Calu3 (cell line): ENCODE measurements around the gene NCLN. TPM values are rescaled to one million over a fixed set of nuclear protein-coding genes. Genes with fewer than 3 reads are reported as not detected.
"Not testable (repeated sequence)": the region's sequence is repeated elsewhere in the genome, so short reads cannot be mapped to it uniquely, and the experiment has no call there.

Experiments used
- BruUV-seq: library from RNA; stranded (reverse); fragments of 400-500 nt; replicated peaks from 2 replicates; lab custom pipeline; 2021; lab: Mats Ljungman, UMichigan
- CTCF ChIA-PET: fragments of 300-600 bp; sonication (Branson Sonifier 250); formaldehyde crosslinking; loops from one replicate; lab custom pipeline; 2022; ENCODE audit warnings: antibody characterized with exemption; lab: Charles Lee
- DNase-seq: peaks from one replicate; pipeline ENCODE4 v3.0.0; 2022
- H3K27ac Mint-ChIP-seq: one replicate; pipeline ENCODE4 v1.8.0; 2022; ENCODE audit warnings: mixed read lengths; ENCODE audit not compliant: unreplicated experiment
- H3K27me3 Mint-ChIP-seq: one replicate; pipeline ENCODE4 v1.8.0; 2022; ENCODE audit warnings: mixed read lengths; ENCODE audit not compliant: unreplicated experiment
- H3K36me3 Mint-ChIP-seq: one replicate; pipeline ENCODE4 v1.8.0; 2022; ENCODE audit warnings: mild to moderate bottlenecking, moderate library complexity, mixed read lengths; ENCODE audit not compliant: insufficient read depth, unreplicated experiment
- H3K4me1 Mint-ChIP-seq: one replicate; pipeline ENCODE4 v1.8.0; 2022; ENCODE audit warnings: mild to moderate bottlenecking, low read depth, mixed read lengths; ENCODE audit not compliant: unreplicated experiment
- H3K4me3 Mint-ChIP-seq: one replicate; pipeline ENCODE4 v1.8.0; 2022; ENCODE audit warnings: mild to moderate bottlenecking, low read depth, moderate library complexity, mixed read lengths; ENCODE audit not compliant: unreplicated experiment
- H3K9me3 Mint-ChIP-seq: one replicate; pipeline ENCODE4 v1.8.0; 2022; ENCODE audit warnings: low read depth, mixed read lengths; ENCODE audit not compliant: unreplicated experiment
- CTCF ChIP-seq: fragments of 200-600 bp; IDR thresholded peaks from one replicate; pipeline ENCODE4 v1.8.0; 2022; ENCODE audit warnings: antibody characterized with exemption; ENCODE audit not compliant: unreplicated experiment
- intact Hi-C: fragments of 100-400 bp; cut with micrococcal nuclease; formaldehyde crosslinking; loops from one replicate; pipeline ENCODE4 v1.10.0; 2022; ENCODE audit not compliant: unreplicated experiment
- total RNA-seq: library from RNA; stranded (reverse); gene quantifications from 2 replicates; pipeline ENCODE4 v1.2.3, GENCODE V29; 2022

NCLN gene
- total RNA-seq, 1 experiment from 2014 or later, result 79.6 TPM

DNA sequence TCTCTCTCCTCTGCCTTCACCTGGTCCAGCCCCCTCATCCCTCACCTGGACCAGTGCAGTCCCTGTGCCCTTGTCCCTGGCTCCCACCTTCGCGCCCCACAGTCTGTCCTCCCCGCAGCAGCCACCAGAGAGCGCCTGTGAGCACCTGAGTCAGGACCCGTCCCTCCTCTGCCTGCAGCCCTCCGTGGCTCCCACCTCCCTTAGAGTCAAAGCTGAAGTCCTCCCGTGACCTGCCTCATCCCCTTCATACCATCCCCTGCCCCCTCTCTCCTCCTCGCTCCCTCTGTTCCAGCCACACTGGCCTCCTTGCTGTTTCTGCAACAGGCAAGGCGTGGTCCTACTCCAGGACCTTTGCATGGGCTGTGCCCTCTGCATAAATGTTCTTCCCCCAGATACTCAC lies 49.1 kb downstream of the NCLN start:
- Mint-ChIP-seq H3K4me1 (no peaks in the 10 kb centered on the region), H3K27ac (no peak overlapping the region), H3K4me3 (no peak overlapping the region), H3K36me3 (no peaks in the 10 kb centered on the region), H3K27me3 (peaks cover 47% of the 10 kb centered on the region), H3K9me3 (no peaks in the 10 kb centered on the region)
- TF ChIP-seq CTCF, result no peak
- intact Hi-C loops, result no loop called here
- CTCF ChIA-PET, result interaction anchor here (1.0 kb wide), 1 partner anchor 50 kb away, joined by 7 read pairs; no protein-coding TSS in a partner anchor
- BruUV-seq, result no TSS peak
- DNase-seq, result peak; percentile 26

- H3K4me1 Mint-ChIP-seq, CTCF ChIA-PET, H3K4me3 Mint-ChIP-seq, H3K36me3 Mint-ChIP-seq, H3K27ac Mint-ChIP-seq, intact Hi-C loops, BruUV-seq, DNase-seq, H3K9me3 Mint-ChIP-seq: not testable (repeated sequence)
- peaks cover 55% of the 10 kb centered on the region for H3K27me3 Mint-ChIP-seq
These were observed 49.9 kb downstream of the NCLN start for GRCh38 chr19:3235604-3236003.

DNA sequence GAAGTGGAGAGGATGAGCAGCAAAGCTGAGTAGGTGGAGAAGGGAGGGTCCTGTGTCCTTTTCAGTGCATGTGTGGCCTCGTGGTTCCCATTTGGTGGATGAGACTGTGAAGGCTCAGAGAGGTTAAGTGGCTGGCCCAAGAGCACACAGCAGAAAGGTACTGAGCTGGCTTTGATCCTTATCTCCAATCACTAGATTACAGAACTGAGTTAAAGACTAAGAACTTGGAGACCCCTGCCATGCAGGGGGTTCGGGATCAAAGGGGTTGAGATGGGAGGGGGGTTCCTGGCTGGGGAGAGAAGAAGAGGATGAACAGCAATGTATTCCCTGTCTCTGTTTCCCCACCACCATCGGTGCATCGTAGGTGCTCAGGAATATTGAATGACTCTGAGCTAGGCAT lies 50.5 kb downstream of the NCLN start:
- BruUV-seq, result no TSS peak
- no peaks in the 10 kb centered on the region for H3K36me3 Mint-ChIP-seq
- no peak overlapping the region for H3K27ac Mint-ChIP-seq
- no peaks in the 10 kb centered on the region for H3K4me1 Mint-ChIP-seq
- H3K9me3 Mint-ChIP-seq, result no peaks in the 10 kb centered on the region
- H3K27me3 Mint-ChIP-seq, result peaks cover 58% of the 10 kb centered on the region
- DNase-seq, result no peak
- CTCF ChIA-PET, result no interaction called here
- no peak for TF ChIP-seq CTCF
- no peak overlapping the region for H3K4me3 Mint-ChIP-seq
- intact Hi-C loops, result no loop called here

GRCh38 chr19:3238066-3238561 lies 52.4 kb downstream of the NCLN start:
- Mint-ChIP-seq H3K4me1 (no peaks in the 10 kb centered on the region), H3K27ac (no peak overlapping the region), H3K36me3 (no peaks in the 10 kb centered on the region), H3K9me3 (no peaks in the 10 kb centered on the region), H3K27me3 (peaks cover 52% of the 10 kb centered on the region), H3K4me3 (no peak overlapping the region)
- no peak for DNase-seq
- intact Hi-C loops, result no loop called here
- CTCF ChIA-PET, result no interaction called here
- no TSS peak for BruUV-seq
- no peak for TF ChIP-seq CTCF

DNA sequence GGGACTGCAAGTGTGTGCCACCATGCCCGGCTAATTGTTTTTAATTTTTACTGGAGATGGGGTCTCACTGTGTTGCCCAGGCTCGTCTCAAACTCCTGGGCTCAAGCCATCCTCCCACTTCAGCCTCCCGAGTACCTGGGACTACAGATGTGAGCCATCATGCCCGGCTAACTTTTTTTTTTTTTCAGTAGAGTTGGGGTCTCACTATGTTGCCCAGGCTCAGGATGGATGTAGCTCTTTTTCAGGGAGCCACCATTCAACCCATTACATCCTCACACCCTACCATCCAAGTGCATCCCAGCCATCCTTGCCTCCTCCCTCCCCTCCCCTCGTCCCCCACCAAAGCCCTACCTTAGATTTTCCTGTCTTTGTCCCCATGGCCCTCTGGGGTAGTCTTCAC lies 53.6 kb downstream of the NCLN start:
- H3K4me3 Mint-ChIP-seq, result no peak overlapping the region
- intact Hi-C loops, result no loop called here
- no peak for TF ChIP-seq CTCF
- H3K27me3 Mint-ChIP-seq, result peaks cover 39% of the 10 kb centered on the region
- CTCF ChIA-PET, result no interaction called here
- no peak for DNase-seq
- no TSS peak for BruUV-seq
- H3K27ac Mint-ChIP-seq, result no peak overlapping the region
- no peaks in the 10 kb centered on the region for H3K36me3 Mint-ChIP-seq
- H3K4me1 Mint-ChIP-seq, result no peaks in the 10 kb centered on the region
- no peaks in the 10 kb centered on the region for H3K9me3 Mint-ChIP-seq
